NCI-H82 treated with DMSO at 0.1 percent for 48 hours (cell line): ENCODE data around the gene OAT.

Source experiments
- DNase-seq: peaks from one replicate; lab custom pipeline; 2025; ENCODE audit not compliant: unreplicated experiment; lab: John Stamatoyannopoulos, UW

Gene OAT

DNA sequence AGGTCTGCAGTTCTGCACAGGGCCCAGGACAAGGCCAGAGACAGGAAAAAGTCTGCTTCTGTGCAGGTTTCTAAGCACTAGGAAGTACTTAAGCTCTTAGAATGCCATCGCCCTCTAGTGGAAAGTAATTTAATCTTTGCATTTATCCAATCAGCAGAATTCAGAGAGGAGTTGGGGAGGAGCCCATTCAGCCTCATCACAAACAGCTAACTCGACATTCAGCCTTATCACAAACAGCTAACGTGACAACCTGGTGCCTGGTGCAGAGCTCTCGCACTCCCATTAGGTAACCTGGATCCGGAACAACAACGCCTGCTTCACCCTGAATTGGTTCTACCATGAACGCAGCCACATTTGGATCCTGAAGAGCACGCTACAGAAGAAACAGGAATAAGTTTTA, 15.2 kb downstream of the OAT start:
- peak; percentile 72 for DNase-seq

DNA sequence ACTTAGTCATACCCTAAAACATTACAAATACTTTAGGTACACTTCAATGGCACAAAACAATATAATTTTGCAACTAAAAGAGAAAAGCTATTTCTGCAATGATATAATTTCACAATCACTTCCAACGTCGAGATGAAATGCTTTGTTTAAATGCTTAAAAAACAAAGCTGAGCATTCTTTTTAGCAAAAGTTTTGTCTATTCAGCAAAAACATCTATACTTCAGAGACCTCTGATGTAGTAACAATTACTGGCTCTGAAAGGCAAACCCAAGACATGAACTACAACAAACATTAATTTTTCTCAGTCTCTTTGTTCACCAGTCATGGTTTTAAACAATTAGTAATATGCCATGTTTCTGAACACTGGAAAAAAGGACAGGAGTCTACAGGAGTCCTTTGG, 16.4 kb downstream of the OAT start:
- no peak for DNase-seq

DNA sequence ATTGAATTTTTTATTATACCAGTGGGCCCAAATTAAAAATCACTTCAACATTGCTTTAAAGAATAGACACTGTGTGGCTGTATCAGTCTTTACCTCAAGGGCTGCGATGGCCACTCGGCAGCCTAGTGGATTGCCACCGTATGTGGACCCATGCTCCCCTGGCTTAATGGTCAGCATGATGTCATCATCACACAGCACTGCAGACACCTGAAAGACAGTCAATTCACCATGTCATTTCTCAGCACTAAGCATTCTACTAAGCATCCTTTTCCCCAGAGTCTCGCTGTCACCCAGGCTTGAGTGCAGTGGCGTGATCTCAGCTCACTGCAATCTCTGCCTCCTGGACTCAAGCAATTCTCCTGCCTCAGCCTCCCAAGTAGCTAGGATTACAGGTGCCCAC, 17.1 kb downstream of the OAT start:
- DNase-seq: no peak

DNA sequence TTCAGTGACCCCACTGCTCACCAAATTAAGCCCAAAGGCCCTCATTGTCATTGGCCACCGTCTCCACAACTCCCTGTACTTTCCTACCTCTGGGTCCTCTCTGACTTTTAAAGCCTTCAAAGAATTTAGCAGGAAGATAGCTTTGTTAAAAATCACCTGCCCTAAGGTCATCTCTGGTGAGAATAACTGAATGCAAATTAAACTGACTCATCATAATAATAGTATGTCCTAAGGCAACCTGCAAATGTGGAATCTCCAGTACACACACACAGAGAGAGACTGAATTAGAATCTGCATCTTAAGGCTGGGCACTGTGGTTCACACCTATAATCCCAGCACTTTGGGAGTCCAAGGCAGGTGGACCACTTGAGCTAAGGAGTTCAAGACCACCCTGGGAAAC, 24.1 kb downstream of the OAT start:
- no peak for DNase-seq

DNA sequence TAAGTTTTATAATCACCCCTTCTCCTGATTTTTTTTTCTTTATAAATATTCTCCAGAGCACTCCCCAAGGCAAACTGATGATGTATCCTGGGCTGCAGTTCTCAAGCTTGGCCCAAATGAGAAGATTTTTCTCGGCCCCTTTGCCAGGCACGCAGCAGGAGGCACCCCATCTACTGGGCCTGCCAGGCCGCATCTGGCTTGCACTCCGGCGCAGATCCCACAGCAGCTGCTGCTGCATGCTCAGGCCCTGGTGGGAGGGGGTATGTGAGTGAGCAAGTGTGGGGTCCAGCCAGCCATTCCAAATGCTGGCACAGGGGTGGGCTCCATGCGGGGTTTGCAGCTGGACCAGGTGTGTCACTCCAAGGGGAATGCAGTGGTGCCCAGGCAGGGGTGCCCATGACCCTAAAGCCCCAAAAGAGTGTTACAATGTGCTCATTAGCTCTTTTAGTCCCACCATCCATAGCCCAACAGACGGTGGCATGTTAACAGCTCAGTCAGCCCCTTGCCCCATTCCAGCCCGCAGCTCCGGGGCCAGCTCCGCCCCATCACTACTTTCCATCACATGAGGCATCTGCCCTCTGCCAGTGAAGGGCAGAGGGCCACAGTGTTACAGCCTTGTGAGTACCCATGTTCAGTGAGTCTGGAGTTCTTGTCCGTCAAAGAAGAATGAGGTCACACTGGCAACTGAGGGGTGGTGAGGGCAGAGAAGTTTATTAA, 25.9 kb downstream of the OAT start:
- no peak for DNase-seq

DNA sequence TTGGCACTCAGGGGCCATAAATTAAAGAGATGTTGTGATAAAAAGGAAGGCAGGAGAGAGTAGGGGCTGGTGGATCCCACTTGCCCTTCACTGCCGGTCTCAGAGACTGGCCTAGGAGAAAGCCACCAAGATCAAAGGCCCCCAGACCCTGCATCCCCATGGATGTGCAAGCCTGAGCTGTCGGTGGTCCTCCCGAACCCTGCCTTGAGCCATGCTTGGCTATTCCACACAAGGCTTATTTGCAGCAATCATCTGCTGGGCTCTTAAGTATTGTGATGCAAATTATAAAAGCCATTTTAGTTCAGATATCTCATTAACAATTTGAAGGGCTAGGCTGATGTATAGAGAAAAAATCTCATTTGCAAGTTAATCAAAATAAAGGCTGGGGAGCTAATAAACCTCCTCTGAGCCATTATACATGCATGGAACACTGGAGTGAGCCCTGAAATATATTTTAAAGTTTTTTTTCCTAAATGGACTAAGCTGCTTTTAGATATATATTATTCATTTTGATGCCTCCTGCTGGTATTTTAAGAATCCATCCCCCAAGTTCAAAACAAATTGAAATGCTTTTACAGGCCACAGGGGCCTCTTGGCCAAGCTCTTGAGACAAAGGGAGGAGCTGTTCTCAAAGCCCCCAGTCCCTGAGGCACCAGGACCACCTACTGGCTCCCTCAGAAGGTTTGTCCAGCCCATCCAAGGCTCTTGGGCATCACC, 28.1 kb downstream of the OAT start:
- no peak for DNase-seq

DNA sequence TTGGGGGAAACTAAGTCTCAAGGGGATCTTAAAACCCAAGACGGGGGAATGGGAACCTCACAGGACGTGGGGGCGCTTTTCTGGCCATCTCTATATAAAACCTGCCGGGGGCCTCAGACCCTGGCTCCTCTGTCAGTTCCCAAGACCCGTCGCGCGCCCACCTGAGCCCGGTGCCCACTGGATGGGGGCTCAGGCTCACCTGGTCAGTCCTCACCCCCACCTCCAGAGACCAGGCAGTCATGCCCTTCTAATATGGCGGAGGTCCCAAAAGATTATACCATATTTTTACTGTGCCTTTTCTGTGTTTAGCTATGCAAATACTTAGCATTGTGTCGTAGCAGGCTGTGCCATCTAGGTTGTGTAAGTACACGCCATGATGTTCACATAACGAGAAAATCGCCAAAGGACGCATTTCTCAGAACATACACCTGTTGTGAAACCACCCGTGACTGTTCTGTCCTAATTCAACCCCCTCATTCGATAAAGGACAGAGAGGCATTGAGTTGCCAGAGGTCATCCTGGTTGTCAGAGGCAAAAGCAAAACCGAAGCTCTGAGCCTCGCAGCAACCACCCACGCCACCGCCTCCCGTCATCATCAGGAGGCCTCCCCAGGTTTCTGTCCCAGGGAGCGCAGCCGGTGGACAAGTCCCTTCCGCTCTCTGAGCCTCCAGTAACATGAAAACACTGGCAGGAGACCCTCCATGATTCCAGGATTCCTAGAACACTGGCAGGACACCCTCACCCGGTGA, 28.9 kb downstream of the OAT start:
- no peak for DNase-seq

DNA sequence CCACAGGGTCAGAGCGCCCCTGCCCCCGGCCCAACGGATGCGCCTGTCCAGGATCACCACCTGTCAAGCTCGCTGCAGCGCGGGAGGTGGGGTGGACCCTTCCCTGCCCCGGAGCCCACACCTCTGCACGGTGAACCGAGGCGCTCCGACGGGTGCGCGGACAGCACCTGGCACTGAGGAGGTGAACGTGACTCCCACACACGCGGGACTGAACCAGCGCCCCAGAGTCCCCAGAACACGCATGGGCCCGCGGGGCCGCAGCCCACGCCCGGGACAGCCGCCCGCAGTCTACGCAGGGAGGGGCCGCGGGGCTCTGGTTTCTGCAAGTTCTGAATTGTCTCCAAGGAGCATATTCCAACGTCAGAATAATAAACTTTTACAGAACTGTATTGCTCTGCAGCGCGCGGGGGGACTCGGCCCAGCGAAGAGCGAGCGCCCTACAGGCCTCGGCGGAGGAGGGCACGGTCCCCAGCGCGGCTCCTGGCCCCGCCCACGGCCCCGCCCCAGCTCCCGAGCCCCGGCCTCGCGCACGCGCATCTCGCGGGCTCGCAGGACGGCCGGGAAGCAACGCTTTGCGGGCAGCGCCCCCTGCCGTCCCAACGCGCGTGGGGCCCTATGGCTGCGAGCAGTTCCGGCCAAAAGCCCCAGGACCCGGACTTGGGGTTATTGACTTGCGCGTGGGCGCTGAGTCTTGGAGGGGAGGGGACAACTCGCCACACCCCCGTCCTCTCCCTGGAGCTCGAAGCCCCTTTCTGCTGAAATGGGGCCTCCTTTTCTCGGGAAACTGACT, 29.7 kb downstream of the OAT start:
- DNase-seq: no peak

DNA sequence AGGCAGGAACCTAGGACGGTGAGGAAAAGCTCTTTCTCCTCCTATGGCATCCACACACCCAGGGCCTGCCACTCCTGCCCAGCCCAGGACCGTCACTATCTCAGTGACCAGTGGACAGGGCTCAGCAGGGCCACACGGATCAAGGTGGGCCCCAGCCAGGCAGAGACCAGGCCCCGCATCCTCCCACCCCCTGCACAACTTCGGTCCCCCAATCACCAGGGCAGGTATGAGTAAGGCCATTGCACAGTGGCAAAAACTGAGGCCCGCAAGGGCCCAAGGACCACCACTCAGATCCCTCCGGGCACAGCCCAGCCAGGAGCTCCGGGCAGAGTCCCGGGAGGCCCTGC, 30.3 kb downstream of the OAT start:
- no peak for DNase-seq

DNA sequence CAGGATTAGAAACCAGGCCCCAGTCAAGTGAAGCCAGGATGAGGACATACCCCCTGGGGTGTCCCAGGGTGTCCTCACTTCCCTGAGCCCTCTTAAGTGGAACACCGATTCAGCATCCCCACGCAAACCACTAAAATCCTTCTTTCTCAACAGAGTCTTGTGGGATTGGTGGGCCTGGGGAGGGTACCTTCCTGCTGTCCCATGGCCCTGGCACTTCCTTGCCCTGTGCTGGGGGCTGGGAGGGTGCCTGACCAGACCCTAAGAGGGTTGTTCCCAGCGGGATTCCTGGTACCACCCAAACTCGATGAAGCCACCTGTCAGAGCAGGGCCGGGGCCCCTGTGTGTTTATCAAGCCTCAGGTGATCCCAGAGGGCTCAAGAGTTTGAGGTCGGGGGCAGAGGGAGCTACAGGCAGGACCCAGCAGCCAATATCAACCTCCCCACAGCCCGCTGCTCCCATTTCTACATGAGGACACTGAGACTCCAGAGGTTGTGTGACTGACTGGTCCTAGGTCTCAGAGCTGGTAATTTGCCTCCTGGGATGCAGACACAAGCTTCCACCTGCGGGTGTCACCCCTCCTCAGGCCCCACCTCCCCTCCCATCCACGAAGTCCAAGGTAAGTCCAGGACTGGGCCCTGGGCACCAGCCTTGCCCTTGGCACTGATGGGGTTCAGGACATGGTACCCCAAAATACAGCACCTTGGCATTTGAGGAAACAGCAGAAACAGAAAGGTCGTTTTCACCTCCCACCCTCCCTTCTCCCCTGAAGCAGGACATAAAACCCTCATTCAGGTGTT, 31.4 kb downstream of the OAT start:
- DNase-seq: no peak

DNA sequence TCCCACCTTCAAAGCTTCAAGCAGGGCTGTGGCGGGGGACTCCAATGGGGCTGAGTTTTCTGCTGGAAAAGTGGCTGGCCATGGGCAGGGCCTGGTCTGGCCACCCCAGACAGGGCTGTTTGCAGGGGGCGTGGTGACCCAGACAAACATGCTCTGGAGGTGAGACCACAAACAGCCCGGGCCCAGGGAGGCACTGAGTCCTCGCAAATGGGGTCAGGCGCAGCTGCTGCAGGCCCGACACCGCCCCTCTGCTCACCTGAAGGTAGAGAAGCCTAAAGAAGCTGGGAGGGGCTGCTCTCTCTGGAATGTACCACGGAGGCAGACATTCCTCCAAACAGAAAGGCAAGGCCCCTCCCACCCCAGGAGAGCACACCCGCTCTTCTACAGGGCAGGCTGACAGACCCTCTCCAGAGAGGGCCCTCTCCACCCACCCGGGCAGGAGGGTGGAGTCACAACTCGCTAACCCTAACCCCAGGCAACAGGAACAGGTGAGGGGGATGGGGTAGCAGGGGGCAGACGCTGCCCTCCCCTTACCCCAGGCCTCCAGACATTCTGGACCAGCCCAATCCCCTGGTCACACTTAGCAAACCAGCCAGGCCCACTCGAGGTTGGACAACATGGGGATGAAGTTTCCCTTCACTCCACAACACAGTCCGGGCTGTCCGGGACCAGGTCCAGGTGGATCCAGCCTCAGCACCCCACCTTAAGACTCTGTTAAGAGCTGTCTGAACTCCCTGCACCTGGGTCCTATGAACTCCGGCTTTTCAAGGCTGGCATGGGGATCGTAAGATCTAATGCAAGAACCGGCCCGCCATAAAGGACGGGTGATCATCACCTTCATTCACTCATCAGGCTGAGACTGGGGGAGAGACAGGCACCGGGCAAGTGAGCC, 32.3 kb downstream of the OAT start:
- DNase-seq: no peak

DNA sequence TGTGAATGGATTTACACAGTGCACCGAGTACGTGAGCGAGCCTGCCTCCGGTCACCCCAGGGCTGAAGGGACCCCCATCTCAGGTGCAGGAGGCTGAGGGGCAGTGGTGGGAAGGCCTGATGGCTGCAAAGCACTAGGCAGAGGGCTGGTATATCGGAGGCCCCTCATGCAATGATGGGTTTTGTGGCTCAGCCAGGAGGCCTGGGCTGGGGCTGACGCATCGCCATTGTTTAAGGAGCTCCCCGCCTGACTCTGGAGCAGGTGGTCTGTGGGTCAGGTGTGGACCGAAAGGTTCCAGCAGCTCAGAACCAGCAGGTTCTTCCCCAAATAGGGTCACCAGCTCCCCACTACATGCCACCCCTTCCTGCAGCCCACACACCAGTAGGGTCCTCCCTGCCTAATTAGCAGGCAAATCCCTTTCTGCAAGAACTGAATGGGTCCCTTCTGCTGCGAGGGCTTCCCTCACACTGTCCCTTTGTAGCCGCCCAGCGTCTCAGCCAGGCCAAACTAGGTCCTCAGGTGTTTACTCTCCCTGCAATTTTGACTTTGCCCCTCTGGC, 33.0 kb downstream of the OAT start:
- DNase-seq: no peak

DNA sequence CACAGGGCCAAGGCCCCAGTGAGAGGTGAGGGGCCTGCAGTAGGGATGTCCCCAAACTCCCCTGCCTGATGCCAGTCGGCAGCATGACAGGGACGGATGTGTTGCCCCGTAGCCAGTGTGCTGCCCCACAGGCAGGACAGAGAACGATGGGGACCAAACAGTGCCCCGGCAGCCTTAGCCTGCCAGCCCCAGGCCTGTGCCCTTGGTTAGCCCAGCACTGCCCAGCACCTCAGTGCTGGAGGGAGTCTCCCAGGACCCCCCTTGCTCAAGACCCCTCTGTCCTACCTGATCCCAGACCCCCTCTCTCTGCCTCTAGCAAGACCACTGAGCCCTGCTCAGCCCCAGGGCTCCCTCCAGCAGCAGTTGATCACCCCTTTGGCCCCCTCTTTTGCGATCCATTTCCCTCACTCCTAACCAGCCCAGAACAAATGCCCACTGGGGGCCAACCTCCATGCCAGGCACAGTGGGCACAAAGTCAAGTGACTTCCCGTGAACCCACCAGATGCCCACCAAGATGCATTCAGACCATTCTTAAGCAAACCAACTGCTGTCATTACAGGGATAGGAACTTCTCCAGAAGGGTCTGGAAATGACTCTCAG, 34.0 kb downstream of the OAT start:
- no peak for DNase-seq

DNA sequence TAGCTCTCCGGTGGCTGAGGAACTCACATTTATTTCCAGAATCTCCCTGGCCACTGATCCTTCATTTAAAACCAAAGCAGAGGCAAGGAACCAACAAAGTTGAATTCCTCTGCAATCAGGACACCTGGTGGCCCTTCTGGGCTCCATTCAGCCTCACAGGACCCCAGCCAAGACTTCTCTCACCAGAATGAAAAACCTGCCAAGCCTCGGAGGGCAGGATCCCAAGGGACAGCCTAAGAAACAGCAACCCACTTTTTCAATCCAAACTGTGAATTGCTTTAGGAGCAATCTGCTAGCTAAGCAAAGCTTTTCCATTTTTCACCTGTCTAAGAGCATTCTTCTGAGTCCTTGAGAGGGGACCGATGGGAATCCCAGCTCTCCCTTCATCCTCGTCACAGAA, 34.6 kb downstream of the OAT start:
- no peak for DNase-seq

DNA sequence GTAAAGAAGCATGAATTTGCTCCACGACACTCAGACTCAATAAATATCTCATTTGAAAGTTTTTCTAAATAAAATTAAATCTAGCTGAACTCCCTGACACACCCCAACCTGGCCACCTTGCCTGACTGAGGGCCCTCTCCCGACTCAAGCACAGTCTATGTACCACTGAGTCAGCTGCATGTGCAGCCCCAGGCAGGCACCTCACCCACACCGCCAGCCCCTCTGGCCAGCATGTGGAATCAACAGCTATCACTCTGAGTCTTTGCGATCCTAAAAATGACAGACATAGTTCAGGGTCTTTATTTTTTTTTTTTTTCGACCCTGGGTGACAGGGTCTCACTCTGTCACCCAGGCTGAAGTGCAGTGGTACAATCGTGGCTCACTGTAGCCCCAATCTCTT, 35.2 kb downstream of the OAT start:
- DNase-seq: no peak

DNA sequence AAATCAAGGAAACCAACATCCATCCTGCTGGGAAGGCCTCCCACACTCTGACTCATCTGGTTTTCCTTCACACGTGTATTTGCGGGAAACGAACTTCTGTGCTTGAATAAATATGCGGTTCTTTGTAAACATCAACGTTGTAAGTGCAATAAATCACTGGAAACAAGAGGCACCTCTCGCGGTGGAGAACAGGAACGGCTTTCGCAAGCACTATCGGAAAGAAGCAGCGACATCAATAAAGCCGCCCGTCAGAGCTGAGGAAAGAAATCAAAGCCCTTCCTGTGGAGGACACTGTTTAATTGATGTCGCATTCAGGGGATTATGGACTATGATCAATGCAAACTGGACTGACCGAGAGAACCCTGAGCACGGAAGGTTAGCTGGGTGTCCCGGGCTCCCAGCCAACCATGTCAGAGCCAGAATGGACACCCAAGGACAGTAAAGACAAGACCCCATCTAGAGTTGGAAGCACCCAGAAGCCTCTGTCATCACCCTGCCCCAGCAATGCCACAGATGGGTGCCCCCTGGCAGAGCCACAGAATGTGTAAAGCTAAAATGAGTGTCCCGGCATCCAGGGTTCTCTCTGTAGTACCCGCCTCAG, 37.6 kb downstream of the OAT start:
- no peak for DNase-seq

DNA sequence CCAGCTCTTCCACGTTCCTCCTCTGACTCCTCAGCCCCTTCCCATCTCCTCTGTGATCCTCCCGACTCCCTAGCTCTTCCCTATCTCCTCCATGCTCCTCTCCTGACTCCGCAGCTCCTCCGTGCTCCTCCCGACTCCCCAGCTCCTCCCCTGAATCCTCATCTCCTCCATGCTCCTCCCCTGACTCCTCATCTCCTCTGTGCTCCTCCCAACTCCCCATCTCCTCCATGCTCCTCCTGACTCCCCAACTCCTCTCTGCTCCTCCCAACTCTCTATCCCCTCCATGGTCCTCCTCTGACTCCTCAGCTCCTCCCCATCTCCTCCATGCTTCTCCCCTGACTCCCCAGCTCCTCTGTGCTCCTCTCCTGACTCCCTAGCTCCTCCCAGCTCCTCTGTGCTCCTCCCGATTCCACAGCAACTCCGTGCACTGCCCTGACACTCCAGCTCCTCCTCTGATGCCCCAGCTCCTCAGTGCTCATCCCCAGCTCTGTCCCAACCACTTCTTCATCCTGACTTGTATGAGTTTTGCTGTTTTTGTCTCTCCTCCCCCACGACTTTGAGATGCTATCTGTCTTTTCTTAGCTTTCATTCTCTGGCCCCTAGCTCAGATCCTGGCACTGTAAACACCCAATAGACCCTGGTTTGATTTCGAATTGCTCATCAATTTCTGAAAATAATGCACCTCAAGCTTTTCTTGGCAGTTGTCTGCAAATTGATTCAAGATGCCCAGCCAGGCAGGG, 38.3 kb downstream of the OAT start:
- no peak for DNase-seq

DNA sequence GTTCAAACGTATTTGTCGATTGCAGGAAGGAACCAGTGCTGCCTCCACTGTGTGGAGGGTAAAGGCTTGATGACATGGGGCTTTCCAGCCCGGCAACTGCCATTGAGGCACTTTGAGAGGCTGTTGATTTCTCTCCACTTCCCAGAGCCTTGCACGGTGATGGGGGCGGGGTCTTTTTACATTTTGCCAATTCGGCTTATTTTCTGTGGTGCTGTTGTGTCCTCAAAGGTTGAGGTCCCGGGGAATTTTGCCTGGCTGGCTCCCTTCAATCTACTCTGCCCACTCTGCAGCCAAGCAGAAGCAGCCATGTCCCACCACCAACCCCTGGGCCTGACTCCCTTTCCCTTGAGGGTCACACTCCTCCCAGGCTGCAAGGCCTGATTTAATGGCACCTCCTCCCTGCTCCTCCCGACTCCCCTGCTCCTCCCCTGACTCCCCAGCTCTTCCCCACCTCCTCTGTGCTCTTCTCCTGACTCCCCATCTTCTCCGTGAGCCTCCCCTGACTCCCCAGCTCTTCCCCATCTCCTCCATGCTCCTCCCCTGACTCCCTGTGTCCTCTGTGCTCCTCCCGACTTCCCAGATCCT, 39.0 kb downstream of the OAT start:
- DNase-seq: no peak
